B cell (primary cell): Measurements from ENCODE around the gene COA6. TPM values are rescaled to one million over a fixed set of nuclear protein-coding genes. Genes with fewer than 3 reads are reported as not detected.

Experiments used
- ATAC-seq: fragments of 200-7000 bp; cut with Tn5 transposase; one replicate; pipeline ENCODE4 v1.10.0; 2021; ENCODE audit warnings: low read depth, mild to moderate bottlenecking, moderate number of reproducible peaks, moderate library complexity
- CTCF ChIA-PET: fragments of 350-600 bp; sonication (Branson Sonifier 250); formaldehyde crosslinking; loops from one replicate; lab custom pipeline; 2021; ENCODE audit warnings: antibody characterized with exemption, inconsistent platforms; lab: Charles Lee
- POLR2A ChIA-PET: fragments of 350-600 bp; sonication (Branson Sonifier 250); formaldehyde crosslinking; loops from one replicate; lab custom pipeline; 2021; ENCODE audit warnings: antibody characterized with exemption; lab: Charles Lee
- DNase-seq: peaks from one replicate; pipeline ENCODE4 v3.0.0; 2013
- H2AFZ ChIP-seq: 2 replicates; pipeline ENCODE4 v1.6.1; 2012; ENCODE audit warnings: mild to moderate bottlenecking, low read depth, low read length; ENCODE audit not compliant: insufficient read depth, poor library complexity, severe bottlenecking
- H3K27ac ChIP-seq, 2 donors: 1 replicate in 1 of 2; 2 replicates in 1 of 2; pipeline ENCODE4 v1.5.1; 2012 to 2013; ENCODE audit warnings: low read length in 2 of 2, mild to moderate bottlenecking in 2 of 2, moderate library complexity in 1 of 2
- H3K27me3 ChIP-seq, 4 experiments: fragments of 200-600 bp in 1 of 4; sonication (generic) in 1 of 4; replicated peaks in 1 of 4; 1 replicate in 2 of 4; 2 replicates in 2 of 4; pipeline versions ENCODE4 v1.6.1 to v1.7.0; 2013 to 2016; ENCODE audit warnings: low read length in 3 of 4, mild to moderate bottlenecking in 2 of 4, mixed read lengths in 1 of 4, moderate library complexity in 1 of 4; ENCODE audit not compliant: insufficient read depth in 4 of 4, control insufficient read depth in 3 of 4; ENCODE audit errors: control extremely low read depth in 1 of 4
- H3K36me3 ChIP-seq, 2 experiments: replicated peaks in 1 of 2; 1 replicate in 1 of 2; 2 replicates in 1 of 2; pipeline versions ENCODE4 v1.6.1 to v1.7.1; 2013; ENCODE audit warnings: low read length in 1 of 2; ENCODE audit not compliant: insufficient read depth in 2 of 2, control insufficient read depth in 1 of 2; ENCODE audit errors: control extremely low read depth in 1 of 2, extremely low read depth in 1 of 2
- H3K4me1 ChIP-seq, 2 donors: fragments of 200-600 bp in 1 of 2; sonication (generic) in 1 of 2; 1 replicate in 1 of 2; 2 replicates in 1 of 2; pipeline versions ENCODE4 v1.5.1 to v1.6.1; 2013 to 2017; ENCODE audit warnings: low read length in 2 of 2; ENCODE audit not compliant: control insufficient read depth in 2 of 2, insufficient read depth in 2 of 2
- H3K4me2 ChIP-seq: replicated peaks from 2 replicates; pipeline ENCODE3; 2012; ENCODE audit warnings: mild to moderate bottlenecking, low read depth, low read length; ENCODE audit not compliant: poor library complexity, severe bottlenecking
- H3K4me3 ChIP-seq, 5 experiments: fragments of 200-600 bp in 1 of 5; sonication (generic) in 1 of 5; 1 replicate in 3 of 5; 2 replicates in 2 of 5; pipeline versions ENCODE4 v1.5.1 to v1.7.0; 2011 to 2016; ENCODE audit warnings: low read length in 4 of 5, mild to moderate bottlenecking in 4 of 5, low read depth in 2 of 5, control low read depth in 1 of 5, moderate library complexity in 1 of 5; ENCODE audit not compliant: insufficient read depth in 1 of 5; ENCODE audit errors: control extremely low read depth in 1 of 5, extremely low read depth in 1 of 5
- H3K79me2 ChIP-seq: fragments of 200-600 bp; sonication (generic); one replicate; pipeline ENCODE4 v1.6.0; 2016; ENCODE audit warnings: low read length; ENCODE audit not compliant: control insufficient read depth, insufficient read depth
- H3K9ac ChIP-seq: fragments of 200-600 bp; sonication (generic); 2 replicates; pipeline ENCODE4 v1.6.1; 2017; ENCODE audit warnings: mild to moderate bottlenecking, low read length, moderate library complexity
- H3K9me3 ChIP-seq, 3 donors: one replicate each; pipeline versions ENCODE4 v1.6.1 to v1.7.1; 2013; ENCODE audit warnings: low read length in 2 of 3; ENCODE audit not compliant: control insufficient read depth in 2 of 3, insufficient read depth in 1 of 3; ENCODE audit errors: control extremely low read depth in 1 of 3
- H4K20me1 ChIP-seq: 2 replicates; pipeline ENCODE4 v1.6.0; 2012; ENCODE audit warnings: mild to moderate bottlenecking, low read length; ENCODE audit not compliant: insufficient read depth, control insufficient read depth, poor library complexity, severe bottlenecking
- H3K27ac Mint-ChIP-seq: one replicate; pipeline ENCODE4 v1.8.0; 2021; ENCODE audit warnings: mixed read lengths
- H3K27me3 Mint-ChIP-seq: one replicate; pipeline ENCODE4 v1.8.0; 2021; ENCODE audit warnings: mixed read lengths
- H3K4me1 Mint-ChIP-seq: one replicate; pipeline ENCODE4 v1.8.0; 2021; ENCODE audit warnings: mixed read lengths
- H3K4me3 Mint-ChIP-seq: one replicate; pipeline ENCODE4 v1.8.0; 2021; ENCODE audit warnings: mixed read lengths
- H3K9me3 Mint-ChIP-seq: one replicate; pipeline ENCODE4 v1.8.0; 2022; ENCODE audit warnings: mixed read lengths; ENCODE audit not compliant: insufficient read depth
- EZH2 ChIP-seq: IDR thresholded peaks from 2 replicates; pipeline ENCODE4 v1.6.1; 2012; ENCODE audit warnings: borderline replicate concordance, low read depth, mild to moderate bottlenecking, moderate library complexity, low read length; ENCODE audit not compliant: insufficient read depth, poor library complexity, severe bottlenecking
- WGBS: methylation state at CpG from one replicate; pipeline ENCODE4 v1.1.5; 2013; ENCODE audit warnings: missing lambda C conversion rate; ENCODE audit not compliant: insufficient coverage; 5-methylcytosine and 5-hydroxymethylcytosine counted together
- intact Hi-C: fragments of 100-400 bp; cut with micrococcal nuclease; formaldehyde crosslinking; loops from one replicate; pipeline ENCODE4 v1.10.0; 2022
- polyA plus RNA-seq: library from polyadenylated mRNA; depleted of rRNA; stranded (reverse); fragments of >200 nt; gene quantifications from 2 replicates; pipeline ENCODE4 v1.2.3, GENCODE V29; 2012
- total RNA-seq, 2 donors: library from RNA; stranded (reverse); fragments of 120-200 nt in 1 of 2; gene quantifications; 1 replicate in 1 of 2; 2 replicates in 1 of 2; pipeline versions ENCODE4 v1.2.3 to v1.2.4, GENCODE V29; 2013 to 2022
- TF ChIP-seq, protein P1 (sequence below): fragments of 200-600 bp; IDR thresholded peaks from one replicate; pipeline ENCODE4 v1.8.0; 2022; ENCODE audit warnings: antibody characterized with exemption, mild to moderate bottlenecking

The COA6 gene
- total and polyA plus RNA-seq, 2 donors (not counting 1 experiment from before 2014, with no cell fraction given), result 5.7 to 14.8 TPM

GRCh38 chr1:234413485-234413884 lies 40.2 kb downstream of the COA6 start:
- H4K20me1 ChIP-seq, result no peaks in the 10 kb centered on the region
- CTCF ChIA-PET, result no interaction called here
- no peaks in the 10 kb centered on the region for H3K4me1 Mint-ChIP-seq
- H3K27ac ChIP-seq, result no peak overlapping the region
- no peak overlapping the region for H3K9ac ChIP-seq
- H3K27ac Mint-ChIP-seq, result no peak overlapping the region
- H3K4me3 Mint-ChIP-seq, result no peak overlapping the region
- H3K27me3 Mint-ChIP-seq, result no peaks in the 10 kb centered on the region
- no peaks in the 10 kb centered on the region for H3K27me3 ChIP-seq
- intact Hi-C loops, result no loop called here
- WGBS, result 98% methylated on average over 9 of the region's 9 CpGs
- no peak overlapping the region for H3K4me3 ChIP-seq
- H3K9me3 Mint-ChIP-seq, result no peaks in the 10 kb centered on the region
- ATAC-seq (no peak), DNase-seq (no peak)
- no peaks in the 10 kb centered on the region for H3K4me1 ChIP-seq
- H3K4me2 ChIP-seq, result no peak overlapping the region
- POLR2A ChIA-PET, result no interaction called here
- no peaks in the 10 kb centered on the region for H3K9me3 ChIP-seq
- H3K36me3 ChIP-seq, result peaks cover 0 to 44% of the 10 kb centered on the region in 2 experiments
- no peaks in the 10 kb centered on the region for H3K79me2 ChIP-seq
- no peak for TF ChIP-seq EZH2
- TF ChIP-seq, protein P1, sequence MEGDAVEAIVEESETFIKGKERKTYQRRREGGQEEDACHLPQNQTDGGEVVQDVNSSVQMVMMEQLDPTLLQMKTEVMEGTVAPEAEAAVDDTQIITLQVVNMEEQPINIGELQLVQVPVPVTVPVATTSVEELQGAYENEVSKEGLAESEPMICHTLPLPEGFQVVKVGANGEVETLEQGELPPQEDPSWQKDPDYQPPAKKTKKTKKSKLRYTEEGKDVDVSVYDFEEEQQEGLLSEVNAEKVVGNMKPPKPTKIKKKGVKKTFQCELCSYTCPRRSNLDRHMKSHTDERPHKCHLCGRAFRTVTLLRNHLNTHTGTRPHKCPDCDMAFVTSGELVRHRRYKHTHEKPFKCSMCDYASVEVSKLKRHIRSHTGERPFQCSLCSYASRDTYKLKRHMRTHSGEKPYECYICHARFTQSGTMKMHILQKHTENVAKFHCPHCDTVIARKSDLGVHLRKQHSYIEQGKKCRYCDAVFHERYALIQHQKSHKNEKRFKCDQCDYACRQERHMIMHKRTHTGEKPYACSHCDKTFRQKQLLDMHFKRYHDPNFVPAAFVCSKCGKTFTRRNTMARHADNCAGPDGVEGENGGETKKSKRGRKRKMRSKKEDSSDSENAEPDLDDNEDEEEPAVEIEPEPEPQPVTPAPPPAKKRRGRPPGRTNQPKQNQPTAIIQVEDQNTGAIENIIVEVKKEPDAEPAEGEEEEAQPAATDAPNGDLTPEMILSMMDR, result no peak
- no peak overlapping the region for H2AFZ ChIP-seq

GRCh38 chr1:234413990-234414389 lies 40.7 kb downstream of the COA6 start:
- H3K79me2 ChIP-seq, result no peaks in the 10 kb centered on the region
- intact Hi-C loops, result no loop called here
- CTCF ChIA-PET, result no interaction called here
- no peak overlapping the region for H3K4me3 ChIP-seq
- no peak for ATAC-seq
- Mint-ChIP-seq H3K4me3 (no peak overlapping the region), H3K27me3 (no peaks in the 10 kb centered on the region), H3K9me3 (no peaks in the 10 kb centered on the region), H3K27ac (no peak overlapping the region), H3K4me1 (no peaks in the 10 kb centered on the region)
- no peaks in the 10 kb centered on the region for H3K4me1 ChIP-seq
- H3K9ac ChIP-seq, result no peak overlapping the region
- no peak overlapping the region for H3K27ac ChIP-seq
- WGBS, result 100% methylated on average over 4 of the region's 4 CpGs
- TF ChIP-seq, protein P1, result no peak
- TF ChIP-seq EZH2, result no peak
- H3K9me3 ChIP-seq, result no peaks in the 10 kb centered on the region
- no peaks in the 10 kb centered on the region for H3K27me3 ChIP-seq
- no peak for DNase-seq
- POLR2A ChIA-PET, result no interaction called here
- H3K4me2 ChIP-seq, result no peak overlapping the region
- peaks cover 0 to 41% of the 10 kb centered on the region in 2 experiments for H3K36me3 ChIP-seq
- H2AFZ ChIP-seq, result no peak overlapping the region
- no peaks in the 10 kb centered on the region for H4K20me1 ChIP-seq
